GM12891 (cell line): ENCODE results near the gene DAPK3.
"Not testable (repeated sequence)": the region's sequence is repeated elsewhere in the genome, so short reads cannot be mapped to it uniquely, and the experiment has no call there.

Source experiments
- DNase-seq: peaks from one replicate; pipeline ENCODE4 v3.0.0; 2011; ENCODE audit warnings: low spot score; ENCODE audit not compliant: insufficient read length
- FAIRE-seq: peaks from 2 replicates; lab custom pipeline; 2011; peaks lifted over from hg19 to GRCh38; lab: Jason Lieb, UNC
- PAX5 ChIP-seq: IDR thresholded peaks from 2 replicates; pipeline ENCODE4 v1.6.1; 2011; ENCODE audit warnings: low read length, moderate library complexity, mild to moderate bottlenecking; ENCODE audit not compliant: insufficient read depth, severe bottlenecking
- POLR2A ChIP-seq: IDR thresholded peaks from 2 replicates; pipeline ENCODE4 v1.6.1; 2011; ENCODE audit warnings: low read depth, low read length, control low read depth
- POLR2AphosphoS5 ChIP-seq: IDR thresholded peaks from 2 replicates; pipeline ENCODE4 v1.6.1; 2011; ENCODE audit warnings: low read depth, low read length, control low read depth
- POU2F2 ChIP-seq: IDR thresholded peaks from 2 replicates; pipeline ENCODE4 v1.6.1; 2011; ENCODE audit warnings: low read depth, mild to moderate bottlenecking, control low read depth, low read length, moderate library complexity
- SPI1 ChIP-seq: IDR thresholded peaks from 2 replicates; pipeline ENCODE4 v1.6.1; 2011; ENCODE audit warnings: low read depth, low read length, control low read depth
- TAF1 ChIP-seq: IDR thresholded peaks from 2 replicates; pipeline ENCODE4 v1.6.1; 2011; ENCODE audit warnings: low read depth, low read length, control low read depth

The DAPK3 gene

DNA sequence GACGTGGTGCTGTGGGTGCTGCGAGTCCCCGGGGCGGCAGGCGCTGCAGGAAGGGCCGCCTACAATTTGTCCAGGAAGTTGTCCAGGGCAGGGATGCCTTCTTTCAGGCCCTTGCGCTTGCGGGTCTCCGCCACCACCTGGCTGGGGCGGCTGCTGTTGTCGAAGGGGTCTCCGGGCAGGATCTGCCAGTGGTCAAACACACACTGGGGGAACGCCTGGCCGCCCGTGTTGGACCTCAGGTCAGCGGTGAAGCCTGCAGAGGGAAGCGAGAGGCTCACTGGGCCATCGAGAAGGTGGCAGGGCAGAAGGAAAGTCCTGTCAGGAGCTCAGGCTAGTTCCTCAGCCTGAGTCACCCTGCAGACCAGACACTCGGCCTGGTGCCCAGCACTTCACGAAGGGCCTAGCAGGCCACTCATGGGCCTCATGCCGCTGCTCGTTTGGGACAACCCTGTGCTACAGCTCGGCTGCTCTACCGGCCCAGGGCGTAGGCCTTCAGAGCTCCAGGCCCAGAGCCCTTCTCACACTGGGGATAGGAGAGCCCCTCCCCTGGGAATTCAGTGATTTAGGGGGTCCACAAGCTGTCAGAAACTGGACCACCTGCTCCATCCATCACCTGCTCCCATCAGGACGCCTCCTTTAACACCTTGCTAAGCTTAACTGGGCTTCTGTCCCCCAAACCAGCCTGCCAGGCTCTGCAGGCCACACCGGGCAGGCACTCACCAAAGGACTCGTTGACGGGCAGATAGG lies 5.8 kb upstream of the DAPK3 start:
- no peak for TF ChIP-seq PAX5
- no peak for TF ChIP-seq TAF1
- TF ChIP-seq POLR2A: peak; percentile 60
- TF ChIP-seq POU2F2: peak; percentile 11; the same call in 1 of the 2 replicates
- TF ChIP-seq SPI1: no peak
- peak; percentile 64; the same call in 1 of the 2 replicates for TF ChIP-seq POLR2AphosphoS5
- DNase-seq (no peak), FAIRE-seq (no peak)

DNA sequence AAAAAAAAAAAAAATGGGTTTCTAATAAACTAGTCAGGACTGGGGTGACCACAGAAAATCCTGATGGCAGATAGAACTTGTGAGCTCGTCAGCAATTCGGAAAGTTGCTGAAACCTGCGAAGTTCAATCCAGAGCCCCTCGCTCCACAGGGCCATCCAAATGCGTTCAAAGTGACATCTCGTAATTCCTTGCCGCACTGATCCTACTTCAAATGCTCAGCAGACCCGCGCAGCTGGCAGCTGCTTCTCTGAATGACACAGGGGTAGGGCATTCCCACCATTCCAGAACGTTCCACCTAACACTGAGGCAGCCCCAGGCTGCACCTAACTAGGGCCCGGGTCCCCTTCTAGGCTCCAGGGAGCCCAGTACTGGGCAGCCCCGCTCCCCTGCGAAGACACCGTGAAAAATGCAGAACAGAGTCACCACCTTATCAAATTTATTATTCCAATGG lies 4.8 kb upstream of the DAPK3 start:
- FAIRE-seq (no peak), DNase-seq (no peak)
- TF ChIP-seq SPI1 (no peak), PAX5 (no peak), POLR2A (peak; percentile 83), POU2F2 (no peak), TAF1 (no peak), POLR2AphosphoS5 (peak; percentile 86)

DNA sequence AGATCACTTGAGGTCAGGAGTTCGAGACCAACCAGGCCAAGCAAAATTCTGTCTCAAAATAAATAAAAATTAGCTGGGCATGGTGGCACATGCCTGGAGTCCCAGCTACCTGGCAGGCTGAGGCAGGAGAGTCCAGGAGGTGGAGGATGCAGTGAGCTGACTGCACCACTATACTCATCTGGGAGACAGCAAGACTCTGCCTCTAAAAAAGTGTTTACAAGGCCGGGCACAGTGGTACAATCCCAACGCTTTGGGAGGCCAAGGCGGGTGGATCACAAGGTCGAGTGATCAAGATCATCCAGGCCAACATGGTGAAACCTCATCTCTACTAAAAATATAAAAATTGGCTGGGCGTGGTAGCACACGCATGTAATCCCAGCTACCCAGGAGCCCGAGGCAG lies 4.2 kb upstream of the DAPK3 start:
- DNase-seq (no peak), FAIRE-seq (no peak)
- TF ChIP-seq POLR2AphosphoS5: no peak
- TF ChIP-seq POU2F2: 0 out of 2 replicates have a peak, but pooled peaks have one; percentile 28

DNA sequence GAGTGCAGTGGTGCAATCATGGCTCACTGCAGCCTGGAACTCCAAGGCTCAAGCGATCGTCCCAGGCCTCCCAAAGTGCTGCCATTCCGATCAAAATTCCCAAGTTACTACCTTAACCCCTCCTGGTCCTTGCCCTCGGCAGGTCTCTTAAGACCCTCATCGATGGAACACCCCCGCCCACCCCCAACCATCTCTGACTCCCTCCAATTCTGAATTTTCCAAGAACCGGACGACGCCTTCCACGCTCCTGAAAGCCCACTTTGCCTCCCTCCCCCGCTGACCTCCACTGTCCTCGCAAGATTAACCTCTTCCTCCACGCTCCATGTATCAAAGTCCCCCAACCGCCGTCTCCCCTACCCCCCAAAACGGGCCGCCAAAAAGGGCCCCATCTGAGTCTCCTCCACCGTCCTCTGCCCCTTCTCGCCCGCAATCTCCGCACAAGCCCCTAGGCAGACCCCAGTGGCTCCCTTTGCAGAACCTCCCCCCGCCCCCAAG lies 539 bp downstream of the DAPK3 start:
- DNase-seq (no peak), FAIRE-seq (no peak)
- TF ChIP-seq PAX5 (no peak), POLR2AphosphoS5 (no peak), POU2F2 (no peak), POLR2A (no peak), TAF1 (no peak), SPI1 (no peak)

DNA sequence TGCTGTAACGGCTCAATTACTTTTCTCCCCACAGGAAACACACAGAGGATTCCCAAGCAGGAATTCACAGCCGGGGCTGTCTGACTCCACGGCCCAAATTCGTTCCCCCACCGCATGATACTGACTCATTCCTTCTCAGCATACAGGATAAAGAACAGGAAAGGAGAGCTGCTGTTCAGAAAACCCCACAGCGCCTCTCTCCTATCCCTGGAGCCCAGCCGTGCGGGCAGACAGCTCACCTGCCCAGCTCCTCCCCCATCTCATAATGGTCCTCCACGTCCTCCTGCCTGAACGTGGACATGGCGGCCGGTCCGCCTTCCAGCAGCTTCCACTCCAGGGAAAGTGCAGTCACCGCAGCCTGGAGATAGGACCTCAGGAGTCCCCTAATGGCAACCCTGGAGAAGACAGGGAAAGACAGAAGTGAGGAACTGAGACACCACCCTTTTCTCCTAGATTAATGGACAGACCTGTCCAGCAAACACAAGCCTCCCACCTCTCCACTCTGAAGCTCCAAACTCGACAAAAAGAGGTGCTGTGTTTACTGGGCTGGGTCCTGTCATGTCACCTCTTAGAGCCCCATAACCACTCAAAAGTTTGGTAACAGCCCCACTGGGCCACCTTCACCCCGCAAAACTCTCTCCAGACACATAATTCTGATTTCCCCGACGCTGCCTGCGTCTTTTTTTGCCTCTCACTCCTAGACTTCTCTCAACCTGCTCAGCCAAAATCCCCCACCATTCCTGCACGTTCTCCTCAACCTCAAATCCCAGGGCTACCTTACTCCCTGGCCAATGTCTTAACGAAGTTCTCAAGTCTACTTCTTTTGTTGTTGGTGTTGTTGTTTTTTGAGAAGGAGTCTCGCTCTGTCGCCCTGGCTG lies 1.2 kb downstream of the DAPK3 start:
- TF ChIP-seq POU2F2 (no peak), PAX5 (no peak)
- FAIRE-seq (no peak), DNase-seq (no peak)

DNA sequence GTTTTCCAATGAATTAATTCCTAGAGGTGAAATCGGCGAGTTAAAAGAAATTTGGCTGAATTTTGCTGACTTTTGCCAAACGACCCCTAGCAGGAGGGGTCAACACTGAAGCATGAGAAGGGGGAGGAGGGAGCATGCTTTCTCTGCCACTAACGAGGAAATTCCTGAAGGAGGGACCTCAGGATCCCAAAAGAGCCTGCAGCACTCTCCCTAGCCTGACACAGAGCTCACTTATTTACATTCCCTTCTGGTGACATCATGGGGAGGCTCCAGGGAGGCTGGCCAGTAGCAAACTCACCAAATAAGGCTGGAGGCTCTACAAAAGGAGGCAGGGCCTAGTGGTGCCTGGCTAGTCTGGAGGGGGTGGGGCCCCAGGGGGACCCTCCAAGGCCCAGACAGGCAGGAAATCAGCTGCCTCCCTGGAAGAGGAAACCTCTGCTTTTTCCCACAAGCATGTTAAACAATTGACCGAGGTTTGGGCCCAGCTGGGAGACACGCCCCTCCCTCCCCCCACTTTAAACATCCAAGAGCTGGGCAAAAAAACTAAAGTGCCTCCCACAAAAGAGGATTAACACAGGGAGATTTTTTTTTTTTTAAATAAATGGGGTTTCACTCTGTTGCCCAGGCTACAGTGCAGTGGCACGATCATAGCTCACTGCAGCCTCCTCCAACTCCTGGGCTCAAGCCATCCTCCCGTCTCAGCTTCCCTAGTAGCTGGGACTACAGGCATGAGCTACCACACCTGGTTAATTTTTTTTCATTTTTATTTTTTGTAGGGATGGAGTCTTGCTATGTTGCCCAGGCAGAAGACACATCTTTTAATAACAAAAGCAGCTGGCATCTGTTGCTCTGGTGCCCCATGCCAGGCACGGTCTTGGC lies 2.1 kb downstream of the DAPK3 start:
- no peak for DNase-seq
- no peak for TF ChIP-seq POLR2AphosphoS5
- no peak for TF ChIP-seq POU2F2
- no peak for TF ChIP-seq SPI1
- TF ChIP-seq POLR2A: no peak
- no peak for TF ChIP-seq TAF1
- TF ChIP-seq PAX5: no peak
- no peak for FAIRE-seq

DNA sequence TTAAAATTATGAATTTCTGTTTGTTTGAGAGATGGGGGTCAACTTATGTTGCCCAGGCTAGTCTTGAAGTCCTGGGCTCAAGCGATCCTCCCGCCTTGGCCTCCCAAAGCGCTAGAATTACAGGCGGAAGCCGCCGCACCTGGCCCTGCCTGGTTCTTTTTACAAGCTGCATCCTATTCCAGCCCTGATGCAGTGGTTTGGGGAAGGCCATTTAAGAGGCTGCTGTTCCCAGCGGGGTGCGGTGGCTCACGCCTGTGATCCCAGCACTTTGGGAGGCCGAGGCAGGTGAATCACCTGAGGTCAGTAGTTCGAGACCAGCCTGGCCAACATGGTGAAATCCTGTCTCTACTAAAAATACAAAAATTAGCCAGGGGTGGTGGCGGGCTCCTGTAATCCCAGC lies 2.9 kb downstream of the DAPK3 start:
- FAIRE-seq, DNase-seq: not testable (repeated sequence)

DNA sequence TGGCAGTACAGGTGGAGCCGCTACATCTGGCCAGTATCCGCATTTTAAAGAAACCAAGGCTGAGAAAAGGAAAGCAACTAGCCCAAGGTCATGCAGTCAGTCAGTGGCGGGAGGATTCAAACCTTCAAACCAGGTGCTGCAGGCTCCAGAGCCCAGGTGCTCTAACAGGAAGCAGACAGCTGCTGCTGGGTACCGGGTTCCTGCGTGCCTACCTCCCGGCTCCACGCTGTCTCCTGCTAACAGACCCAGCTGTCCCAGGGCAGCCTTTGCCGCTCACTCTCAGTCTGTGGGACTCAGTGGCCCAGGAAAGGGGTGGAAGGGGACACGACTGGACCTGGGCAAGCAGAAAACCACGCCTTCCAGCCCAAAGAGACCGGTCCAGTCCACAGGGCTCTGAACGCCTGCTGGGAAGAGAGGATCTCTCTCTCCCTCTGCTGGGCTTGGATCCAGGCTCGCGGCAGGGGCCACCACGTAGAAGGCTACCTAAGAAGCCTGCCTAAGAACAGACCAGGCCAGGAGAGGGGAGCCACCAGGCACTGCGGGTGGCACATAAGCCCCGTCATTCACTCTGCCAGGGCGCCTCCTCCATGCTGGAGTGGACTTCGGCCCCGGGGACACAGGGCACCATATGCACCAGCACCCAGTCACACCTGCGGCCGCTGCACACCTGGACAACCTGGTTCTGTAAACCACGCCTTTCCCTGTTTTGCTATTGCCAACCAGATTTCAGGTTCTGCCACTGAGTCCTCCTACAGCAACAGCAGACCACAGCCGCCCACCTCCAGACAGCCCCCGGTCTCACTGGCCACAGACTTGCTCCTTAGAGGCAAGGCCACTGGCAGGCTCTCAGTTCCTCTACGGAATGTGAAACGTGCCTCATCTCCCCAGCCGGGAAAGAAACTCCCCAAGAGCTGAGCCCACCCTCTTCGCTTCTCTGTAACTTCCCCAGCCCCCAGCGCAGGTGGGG lies 4.6 kb downstream of the DAPK3 start:
- FAIRE-seq: no peak
- TF ChIP-seq PAX5 (no peak), POU2F2 (no peak), TAF1 (no peak), POLR2A (no peak), POLR2AphosphoS5 (no peak), SPI1 (no peak)
- no peak for DNase-seq
